ENCODE measurements around the gene ATP6V1F.
A peak's percentile ranks its signal among the peaks of the same experiment; 100 is the strongest.

The ATP6V1F gene

GRCh38 chr7:128887169-128888038 lies 24.7 kb downstream of the ATP6V1F start:
- TF ChIP-seq CTCF (conservative IDR thresholded peaks at IDR 0.05; ENCODE audit: low read depth, low read length): no peak
- DNase-seq (ENCODE audit: low read depth): no peak
- no peak overlapping the region for H3K4me3 ChIP-seq (ENCODE audit: low read length)

- no peak overlapping the region for H3K4me3 ChIP-seq (ENCODE audit: low read length)
- TF ChIP-seq CTCF (conservative IDR thresholded peaks at IDR 0.05; ENCODE audit: low read depth, low read length): no peak
- no peak for DNase-seq (ENCODE audit: low read depth)
Observed at GRCh38 chr7:128888039-128888755, 25.5 kb downstream of the ATP6V1F start.

- no peak for TF ChIP-seq CTCF (conservative IDR thresholded peaks at IDR 0.05; ENCODE audit: low read depth, low read length)
- H3K4me3 ChIP-seq (ENCODE audit: low read length): no peak overlapping the region
- no peak for DNase-seq (ENCODE audit: low read depth)
Observed at GRCh38 chr7:128888756-128889095, 26.1 kb downstream of the ATP6V1F start.

- no peak for TF ChIP-seq CTCF (conservative IDR thresholded peaks at IDR 0.05; ENCODE audit: low read depth, low read length)
- DNase-seq (ENCODE audit: low read depth): no peak
Observed at GRCh38 chr7:128889121-128889520, 26.5 kb downstream of the ATP6V1F start.

GRCh38 chr7:128890306-128891109 lies 27.9 kb downstream of the ATP6V1F start:
- no peak overlapping the region for H3K4me3 ChIP-seq (ENCODE audit: low read length)
- TF ChIP-seq CTCF (conservative IDR thresholded peaks at IDR 0.05; ENCODE audit: low read depth, low read length): no peak
- no peak for DNase-seq (ENCODE audit: low read depth)

More at GRCh38 chr7:128889121-128889520, 26.5 kb downstream of the ATP6V1F start:
- no peak overlapping the region for H3K4me3 ChIP-seq (ENCODE audit: low read length)

- H3K4me3 ChIP-seq (ENCODE audit: low read length): peak overlapping the region; percentile 19
- no peak for TF ChIP-seq CTCF (conservative IDR thresholded peaks at IDR 0.05; ENCODE audit: low read depth, low read length)
- no peak for DNase-seq (ENCODE audit: low read depth)
Observed at GRCh38 chr7:128891110-128891941, 28.7 kb downstream of the ATP6V1F start.
